H9 (cell line): ENCODE results near the gene DDX55. TPM values are rescaled to one million over a fixed set of nuclear protein-coding genes. Genes with fewer than 3 reads are reported as not detected.

Source experiments
- DNase-seq: peaks from one replicate; pipeline ENCODE4 v3.0.0-alpha.2; 2017
- H2AFZ ChIP-seq: one replicate; pipeline ENCODE4 v1.6.1; 2013; ENCODE audit warnings: mild to moderate bottlenecking, low read length, control low read depth, moderate library complexity
- H2AK5ac ChIP-seq: 2 replicates; pipeline ENCODE4 v1.6.1; 2013; ENCODE audit warnings: low read length, control low read depth, mixed read lengths; ENCODE audit not compliant: insufficient read length
- H2BK120ac ChIP-seq: one replicate; pipeline ENCODE4 v1.6.1; 2013; ENCODE audit warnings: low read depth, mild to moderate bottlenecking, low read length, control low read depth, inconsistent platforms; ENCODE audit not compliant: poor library complexity, severe bottlenecking
- H2BK12ac ChIP-seq: 2 replicates; pipeline ENCODE4 v1.6.1; 2013; ENCODE audit warnings: low read length, control low read depth, mixed read lengths, low read depth; ENCODE audit not compliant: insufficient read length
- H2BK15ac ChIP-seq: 2 replicates; pipeline ENCODE4 v1.6.1; 2013; ENCODE audit warnings: low read depth, low read length, control low read depth
- H2BK20ac ChIP-seq: one replicate; pipeline ENCODE4 v1.6.1; 2013; ENCODE audit warnings: low read depth, mild to moderate bottlenecking, low read length, control low read depth, inconsistent platforms; ENCODE audit not compliant: poor library complexity, severe bottlenecking
- H2BK5ac ChIP-seq: 2 replicates; pipeline ENCODE4 v1.6.1; 2013; ENCODE audit warnings: low read length, control low read depth, mixed read lengths; ENCODE audit not compliant: insufficient read length
- H3K14ac ChIP-seq: 2 replicates; pipeline ENCODE4 v1.6.1; 2013; ENCODE audit warnings: low read length, control low read depth; ENCODE audit not compliant: insufficient read depth
- H3K18ac ChIP-seq: 2 replicates; pipeline ENCODE4 v1.6.1; 2013; ENCODE audit warnings: low read depth, mild to moderate bottlenecking, mixed read lengths, low read length, control low read depth; ENCODE audit not compliant: insufficient read length
- H3K23ac ChIP-seq: 2 replicates; pipeline ENCODE4 v1.6.1; 2013; ENCODE audit warnings: low read length, control low read depth, mixed read lengths, low read depth; ENCODE audit not compliant: insufficient read length
- H3K23me2 ChIP-seq: 2 replicates; pipeline ENCODE4 v1.6.1; 2013; ENCODE audit warnings: low read depth, mild to moderate bottlenecking, mixed read lengths, low read length, control low read depth; ENCODE audit not compliant: insufficient read length, poor library complexity, severe bottlenecking
- H3K27ac ChIP-seq: 2 replicates; pipeline ENCODE4 v1.5.1; 2013; ENCODE audit warnings: low read length, control low read depth, mixed read lengths, low read depth; ENCODE audit not compliant: insufficient read length
- H3K27me3 ChIP-seq: 2 replicates; pipeline ENCODE4 v1.6.1; 2013; ENCODE audit warnings: low read length, control low read depth, inconsistent platforms; ENCODE audit not compliant: insufficient read depth
- H3K4ac ChIP-seq: 2 replicates; pipeline ENCODE4 v1.6.1; 2013; ENCODE audit warnings: low read depth, mild to moderate bottlenecking, control low read depth, inconsistent platforms, low read length, moderate library complexity
- H3K4me1 ChIP-seq: 2 replicates; pipeline ENCODE4 v1.6.1; 2013; ENCODE audit warnings: low read length, control low read depth, inconsistent platforms; ENCODE audit not compliant: insufficient read depth
- H3K4me2 ChIP-seq: 2 replicates; pipeline ENCODE4 v1.6.1; 2013; ENCODE audit warnings: low read length, control low read depth, mixed read lengths; ENCODE audit not compliant: insufficient read length, insufficient read depth
- H3K56ac ChIP-seq: 2 replicates; pipeline ENCODE4 v1.6.1; 2013; ENCODE audit warnings: low read depth, mild to moderate bottlenecking, mixed read lengths, low read length, control low read depth; ENCODE audit not compliant: insufficient read length
- H3K79me1 ChIP-seq: 2 replicates; pipeline ENCODE4 v1.6.1; 2013; ENCODE audit warnings: low read depth, mild to moderate bottlenecking, moderate library complexity, low read length, control low read depth, inconsistent platforms; ENCODE audit not compliant: insufficient read depth, poor library complexity, severe bottlenecking
- H3K79me2 ChIP-seq: 2 replicates; pipeline ENCODE4 v1.6.1; 2013; ENCODE audit warnings: low read length, control low read depth, inconsistent platforms; ENCODE audit not compliant: insufficient read depth
- H3K9ac ChIP-seq: 2 replicates; pipeline ENCODE4 v1.6.1; 2013; ENCODE audit warnings: low read length, control low read depth, mixed read lengths; ENCODE audit not compliant: insufficient read length; ENCODE audit errors: extremely low read depth
- H3K9me3 ChIP-seq: one replicate; pipeline ENCODE4 v1.6.1; 2013; ENCODE audit warnings: low read depth, low read length, inconsistent platforms; ENCODE audit not compliant: control insufficient read depth
- H3T11ph ChIP-seq: one replicate; pipeline ENCODE4 v1.6.1; 2013; ENCODE audit warnings: mild to moderate bottlenecking, low read length, control low read depth, inconsistent platforms
- H4K20me1 ChIP-seq: one replicate; pipeline ENCODE4 v1.6.1; 2013; ENCODE audit not compliant: control insufficient read depth, insufficient read length, insufficient read depth
- H4K5ac ChIP-seq: 2 replicates; pipeline ENCODE4 v1.6.1; 2013; ENCODE audit warnings: low read depth, mild to moderate bottlenecking, mixed read lengths, low read length, control low read depth; ENCODE audit not compliant: insufficient read length
- H4K8ac ChIP-seq: replicated peaks from 2 replicates; pipeline ENCODE4 v1.6.1; 2013; ENCODE audit warnings: low read length, control low read depth, mixed read lengths, low read depth; ENCODE audit not compliant: insufficient read length
- H4K91ac ChIP-seq: 2 replicates; pipeline ENCODE4 v1.6.1; 2013; ENCODE audit warnings: low read depth, mild to moderate bottlenecking, moderate library complexity, mixed read lengths, low read length, control low read depth; ENCODE audit not compliant: insufficient read length
- H3K27ac Mint-ChIP-seq, 3 experiments: 2 replicates in 2 of 3; 3 replicates in 1 of 3; pipeline ENCODE4 v1.8.0; 2020 to 2021; ENCODE audit warnings: mixed read lengths in 3 of 3, mild to moderate bottlenecking in 1 of 3, moderate library complexity in 1 of 3
- H3K27me3 Mint-ChIP-seq: 2 replicates; pipeline ENCODE4 v1.8.0; 2021; ENCODE audit warnings: low read depth, mild to moderate bottlenecking, moderate library complexity, mixed read lengths
- H3K36me3 Mint-ChIP-seq, 3 experiments: 2 replicates in 2 of 3; 3 replicates in 1 of 3; pipeline ENCODE4 v1.8.0; 2020 to 2021; ENCODE audit warnings: low read depth in 3 of 3, mixed read lengths in 3 of 3; ENCODE audit not compliant: insufficient read depth in 1 of 3
- H3K4me1 Mint-ChIP-seq, 2 experiments: 2 replicates each; pipeline ENCODE4 v1.8.0; 2020; ENCODE audit warnings: mixed read lengths in 2 of 2
- H3K4me3 Mint-ChIP-seq, 2 experiments: 2 replicates in 1 of 2; 3 replicates in 1 of 2; pipeline ENCODE4 v1.8.0; 2020 to 2021; ENCODE audit warnings: mild to moderate bottlenecking in 2 of 2, mixed read lengths in 2 of 2, moderate library complexity in 1 of 2
- H3K9me3 Mint-ChIP-seq, 2 experiments: 2 replicates in 1 of 2; 3 replicates in 1 of 2; pipeline ENCODE4 v1.8.0; 2020; ENCODE audit warnings: mild to moderate bottlenecking in 2 of 2, mixed read lengths in 2 of 2, moderate library complexity in 1 of 2
- CTCF ChIP-seq: fragments of 200-600 bp; sonication (generic); conservative IDR thresholded peaks from 3 replicates; pipeline ENCODE4 v1.8.0; 2021; ENCODE audit warnings: antibody characterized with exemption, mild to moderate bottlenecking
- WGBS: extraction: QIAGEN DNeasy Blood & Tissue Kit; methylation state at CpG from one replicate; pipeline ENCODE4 v1.1.7; 2013; ENCODE audit warnings: missing lambda C conversion rate, low lambda C conversion rate, mixed read lengths; ENCODE audit not compliant: insufficient read length; ENCODE audit errors: extremely low coverage; 5-methylcytosine and 5-hydroxymethylcytosine counted together
- total RNA-seq: library from RNA; stranded (reverse); gene quantifications from 2 replicates; pipeline ENCODE4 v1.2.1, GENCODE V29; 2021

DDX55 gene
- total RNA-seq, 1 experiment from 2014 or later = 51.7 TPM

DNA sequence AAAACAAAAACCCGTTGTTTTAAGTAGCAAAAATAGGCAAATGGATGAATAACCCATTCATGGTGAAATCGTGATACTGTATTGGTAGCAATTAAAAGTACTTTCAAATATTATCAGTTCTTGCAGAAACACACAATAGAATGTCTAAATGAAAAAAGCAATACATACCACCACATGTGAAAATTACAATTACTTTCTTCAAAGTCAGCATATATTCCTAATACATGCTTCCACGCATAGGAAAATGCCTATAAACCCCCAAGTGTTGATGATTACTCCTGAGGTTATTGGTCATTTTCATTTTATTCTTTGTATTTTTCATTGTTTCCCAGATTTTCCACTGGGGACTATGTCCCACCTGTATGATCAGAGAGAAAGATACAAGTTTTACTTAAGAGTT, 15.2 kb downstream of the DDX55 start:
- no peaks in the 10 kb centered on the region for H3K79me1 ChIP-seq
- H3K4ac ChIP-seq = no peak overlapping the region
- no peaks in the 10 kb centered on the region for H3K27me3 ChIP-seq
- no peak overlapping the region for H2BK15ac ChIP-seq
- no peak for DNase-seq
- H2BK120ac ChIP-seq = no peak overlapping the region
- H3K27ac Mint-ChIP-seq = no peak overlapping the region
- no peak overlapping the region for H4K91ac ChIP-seq
- H4K8ac ChIP-seq = no peak overlapping the region
- H3K18ac ChIP-seq = no peak overlapping the region
- no peak overlapping the region for H3K14ac ChIP-seq
- no peaks in the 10 kb centered on the region for H3K79me2 ChIP-seq
- H4K5ac ChIP-seq = no peak overlapping the region
- H3K56ac ChIP-seq = no peak overlapping the region
- H3K23me2 ChIP-seq = no peaks in the 10 kb centered on the region
- H2BK5ac ChIP-seq = no peak overlapping the region
- H3K4me3 Mint-ChIP-seq = no peak overlapping the region
- H2BK20ac ChIP-seq = no peak overlapping the region
- no peaks in the 10 kb centered on the region for H3K4me1 ChIP-seq
- no peak overlapping the region for H3T11ph ChIP-seq
- no peak overlapping the region for H3K9ac ChIP-seq
- TF ChIP-seq CTCF = no peak
- H4K20me1 ChIP-seq = no peaks in the 10 kb centered on the region
- H3K23ac ChIP-seq = no peak overlapping the region
- H3K36me3 Mint-ChIP-seq = peaks cover 58 to 93% (median 86%) of the 10 kb centered on the region in 3 experiments; a peak in 6 of 7 replicates
- no peak overlapping the region for H2AK5ac ChIP-seq
- no peak overlapping the region for H3K4me2 ChIP-seq
- no peaks in the 10 kb centered on the region for H3K4me1 Mint-ChIP-seq
- no peaks in the 10 kb centered on the region for H3K9me3 Mint-ChIP-seq
- H3K27ac ChIP-seq = no peak overlapping the region
- no peaks in the 10 kb centered on the region for H3K9me3 ChIP-seq
- no peak overlapping the region for H2BK12ac ChIP-seq
- WGBS = no CpG with 5 or more reads among the region's 3 CpGs
- H3K27me3 Mint-ChIP-seq = no peaks in the 10 kb centered on the region
- no peak overlapping the region for H2AFZ ChIP-seq
